UCSD-AML1 (cell line): ENCODE results near the gene MAPKAP1.
"Not testable (repeated sequence)": the region's sequence is repeated elsewhere in the genome, so short reads cannot be mapped to it uniquely, and the experiment has no call there.

Experiments
- DNase-seq: peaks from one replicate; lab custom pipeline; 2025; ENCODE audit not compliant: unreplicated experiment; lab: John Stamatoyannopoulos, UW

Gene MAPKAP1

GRCh38 chr9:125609744-125610143, 97.3 kb downstream of the MAPKAP1 start:
- no peak for DNase-seq

- no peak for DNase-seq
Observed at GRCh38 chr9:125608489-125609224, 98.4 kb downstream of the MAPKAP1 start.

DNA sequence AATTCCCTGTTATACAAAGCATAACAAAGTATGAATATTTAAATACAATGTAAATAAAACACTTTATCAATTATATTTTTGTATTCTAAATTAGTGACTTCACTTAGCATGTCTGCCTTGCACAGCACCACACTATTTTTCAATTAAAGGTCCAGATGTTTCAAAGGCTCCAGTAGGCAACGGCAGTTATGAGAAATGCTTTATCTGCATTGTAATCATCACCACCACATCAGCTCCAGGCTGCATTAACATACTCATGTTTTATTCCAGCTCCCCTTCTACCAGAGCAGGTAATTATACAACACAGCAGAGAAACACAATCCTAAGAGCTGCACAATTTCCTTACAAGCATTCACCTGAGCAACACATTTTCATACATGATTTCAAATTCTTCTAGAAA, 102.8 kb downstream of the MAPKAP1 start:
- no peak for DNase-seq

- DNase-seq = no peak
Observed at GRCh38 chr9:125603478-125604021, 103.5 kb downstream of the MAPKAP1 start.

GRCh38 chr9:125601961-125602360, 105.0 kb downstream of the MAPKAP1 start:
- DNase-seq = no peak

DNA sequence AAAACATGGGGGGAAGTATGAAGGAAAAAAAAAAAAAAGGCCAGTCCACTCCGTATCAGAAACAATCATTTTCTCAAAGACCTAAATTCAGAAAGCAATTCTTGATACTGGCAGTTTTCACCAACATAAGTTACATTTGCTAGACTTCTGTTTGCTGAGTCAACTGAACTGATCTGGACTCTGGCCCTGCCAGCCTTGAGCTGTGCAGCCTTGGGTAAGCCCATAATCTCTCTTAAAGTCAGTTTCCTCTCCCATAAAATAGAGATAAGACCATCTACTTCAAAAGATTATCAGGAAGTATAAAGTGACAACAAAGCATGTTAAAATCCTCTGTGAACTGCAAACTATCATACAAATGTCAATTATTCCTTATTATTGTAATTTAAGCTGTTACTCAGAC, 106.8 kb downstream of the MAPKAP1 start:
- no peak for DNase-seq

- DNase-seq = no peak
Observed at GRCh38 chr9:125594223-125594610, 112.8 kb downstream of the MAPKAP1 start.

DNA sequence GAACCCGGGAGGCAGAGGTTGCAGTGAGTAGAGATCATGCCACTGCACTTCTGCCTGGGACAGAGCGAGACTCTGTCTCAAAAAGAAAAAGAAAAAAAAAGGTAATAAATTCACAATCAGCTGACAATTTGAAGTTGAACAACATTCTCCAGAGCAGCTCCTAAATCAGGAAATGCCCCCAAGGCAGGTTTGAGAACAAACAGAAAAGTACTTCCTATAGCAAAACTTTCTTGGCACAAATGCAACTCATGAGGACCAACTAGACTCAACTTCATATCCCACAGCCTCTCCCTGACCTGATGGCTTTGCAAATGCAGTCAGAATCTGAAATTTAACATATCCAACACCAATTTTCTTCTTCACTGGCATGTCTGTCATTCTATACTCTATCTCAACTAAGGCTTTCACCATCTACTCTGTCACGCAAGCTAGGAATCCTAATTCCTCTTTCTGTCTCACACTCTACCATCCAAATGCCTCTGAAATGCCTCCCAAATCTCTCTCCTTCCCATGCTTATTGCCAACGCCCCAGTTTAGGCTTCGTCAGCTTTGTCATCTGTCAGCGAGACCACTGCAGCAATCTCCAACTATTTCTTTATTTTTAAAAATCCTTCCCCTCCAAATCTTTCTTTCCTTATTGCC, 113.3 kb downstream of the MAPKAP1 start:
- DNase-seq = no peak

DNA sequence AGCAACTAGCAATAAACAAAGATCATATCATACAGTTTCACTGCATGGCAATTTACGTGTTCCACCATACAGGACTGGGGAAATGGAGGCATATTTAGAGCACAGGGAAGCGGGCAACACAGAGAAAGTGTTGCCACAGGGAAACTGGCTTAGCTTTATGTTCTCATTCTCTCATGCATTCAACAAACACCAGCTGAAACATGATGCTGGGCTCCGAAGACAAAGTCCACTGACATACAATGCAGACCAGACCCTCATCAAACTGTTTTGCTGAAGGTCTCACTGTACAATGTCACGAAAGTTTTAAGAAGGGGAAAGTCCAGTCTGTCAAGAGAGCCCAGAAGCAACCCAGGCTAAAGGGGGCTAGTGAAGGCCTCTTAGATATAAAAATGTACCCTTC, 115.1 kb downstream of the MAPKAP1 start:
- no peak for DNase-seq

GRCh38 chr9:125591245-125591644, 115.8 kb downstream of the MAPKAP1 start:
- DNase-seq = no peak

GRCh38 chr9:125589287-125589686, 117.7 kb downstream of the MAPKAP1 start:
- no peak for DNase-seq

DNA sequence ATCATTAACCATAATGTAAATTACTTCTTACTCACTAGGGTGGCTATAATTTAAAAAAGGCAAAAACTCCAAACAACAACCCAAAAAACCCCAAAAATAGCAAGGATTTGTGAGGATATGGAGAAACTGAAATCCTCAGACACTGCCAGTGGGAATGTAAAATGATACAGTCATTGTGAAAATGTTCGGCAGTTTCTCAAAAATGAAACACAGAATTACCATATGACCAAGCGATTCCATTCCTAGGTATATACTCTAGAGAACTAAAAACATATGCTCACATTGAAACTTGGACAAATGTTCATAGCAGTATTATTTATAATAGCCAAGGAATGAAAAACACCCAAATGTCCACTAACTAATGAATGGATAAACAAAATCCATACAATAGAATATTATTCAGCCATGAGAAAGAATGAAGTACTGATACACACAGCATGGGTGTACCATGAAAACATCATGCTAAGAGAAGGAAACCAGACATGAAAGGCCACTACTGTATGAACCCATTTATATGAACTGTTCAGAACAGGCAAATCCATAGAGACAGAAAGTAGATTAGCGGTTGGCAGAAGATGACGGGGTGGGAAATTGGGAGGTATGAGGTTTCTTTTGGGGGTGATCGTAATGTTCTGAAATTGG, 119.1 kb downstream of the MAPKAP1 start:
- no peak for DNase-seq

DNA sequence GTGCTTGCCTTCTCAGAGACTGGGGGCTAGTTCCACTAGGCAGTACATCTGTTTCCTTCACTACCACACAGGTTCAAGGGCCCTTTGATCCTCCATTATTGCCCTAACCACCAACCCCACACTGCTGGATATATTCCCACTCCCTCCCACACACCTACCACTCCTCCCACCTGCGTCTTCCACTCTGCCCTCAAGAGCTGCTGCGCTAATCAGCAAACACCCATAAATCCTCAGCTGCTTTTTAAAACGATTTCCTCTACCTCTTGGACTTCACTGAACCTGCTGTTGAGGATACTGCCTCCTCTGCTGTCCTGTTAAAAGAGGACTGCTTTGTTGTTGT, 120.9 kb downstream of the MAPKAP1 start:
- no peak for DNase-seq

DNA sequence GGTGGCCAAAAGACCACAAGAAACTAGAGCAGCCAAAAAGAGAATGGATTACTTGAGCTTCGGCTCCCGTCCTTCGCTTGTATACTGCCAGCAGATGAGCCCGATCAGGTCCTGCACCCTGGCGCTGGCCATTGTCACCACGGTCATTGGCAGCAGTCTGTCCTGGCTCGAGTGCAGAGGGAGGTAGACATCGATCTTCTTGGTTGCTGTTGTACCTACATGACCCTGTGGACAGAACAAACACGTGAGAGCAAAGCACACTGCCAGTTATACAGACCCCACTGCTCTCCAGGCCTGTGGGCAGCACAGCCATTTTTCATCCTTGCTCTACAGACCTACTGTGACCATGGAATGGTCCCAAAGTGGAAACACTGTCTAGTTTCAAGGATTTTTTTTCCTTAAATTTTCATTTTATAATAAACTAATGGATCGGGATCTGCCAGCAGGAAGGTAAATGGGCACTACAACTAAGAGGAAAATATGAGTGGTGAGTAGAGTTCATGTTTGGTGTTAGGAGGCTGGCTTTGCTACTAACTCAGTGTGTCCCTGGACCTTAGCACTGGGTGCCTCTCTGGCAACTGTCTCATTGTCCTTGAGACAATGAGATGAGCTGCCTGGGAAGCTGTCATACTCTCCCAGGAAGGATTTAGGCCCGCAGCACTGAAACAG, 121.4 kb downstream of the MAPKAP1 start:
- DNase-seq = no peak

- DNase-seq = no peak
Observed at GRCh38 chr9:125580701-125581286, 126.2 kb downstream of the MAPKAP1 start.

DNA sequence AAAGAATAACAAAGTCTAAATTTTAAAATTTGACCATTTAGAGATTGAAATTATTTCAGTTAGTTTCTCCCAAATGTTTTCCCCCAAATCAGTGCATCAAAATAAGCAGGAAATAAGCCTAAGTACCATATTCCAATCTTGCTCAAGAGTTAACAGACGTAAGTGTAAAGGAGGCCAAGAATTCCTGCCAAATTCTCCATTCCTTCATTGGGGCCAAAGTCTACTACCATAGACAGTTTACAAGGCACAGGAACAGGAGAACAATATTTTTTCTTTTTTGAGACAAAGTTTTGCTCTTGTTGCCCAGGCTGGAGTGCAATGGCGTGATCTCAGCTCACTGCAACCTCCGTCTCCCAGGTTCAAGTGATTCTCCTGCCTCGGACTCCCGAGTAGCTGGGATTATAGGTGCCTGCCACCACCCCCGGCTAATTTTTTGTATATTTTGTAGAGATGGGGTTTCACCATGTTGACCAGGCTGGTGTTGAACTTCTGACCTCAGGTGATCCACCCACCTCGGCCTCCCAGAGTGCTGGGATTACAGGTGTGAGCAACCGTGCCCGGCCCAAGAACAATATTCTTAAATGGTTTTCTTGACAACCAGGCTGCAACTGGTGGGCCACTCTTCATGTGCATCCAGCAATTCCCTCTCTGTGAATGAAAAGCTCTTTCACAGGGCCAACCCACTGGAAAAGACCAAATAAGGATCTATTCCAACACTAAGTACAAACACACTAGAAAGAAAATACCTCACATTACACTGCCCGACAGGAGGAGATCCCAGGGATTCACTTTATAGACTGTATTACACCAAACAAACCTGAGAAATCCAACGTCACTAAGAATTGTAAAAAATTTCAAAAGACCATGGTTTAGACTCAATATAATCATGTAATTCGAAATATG, 127.7 kb downstream of the MAPKAP1 start:
- no peak for DNase-seq

DNA sequence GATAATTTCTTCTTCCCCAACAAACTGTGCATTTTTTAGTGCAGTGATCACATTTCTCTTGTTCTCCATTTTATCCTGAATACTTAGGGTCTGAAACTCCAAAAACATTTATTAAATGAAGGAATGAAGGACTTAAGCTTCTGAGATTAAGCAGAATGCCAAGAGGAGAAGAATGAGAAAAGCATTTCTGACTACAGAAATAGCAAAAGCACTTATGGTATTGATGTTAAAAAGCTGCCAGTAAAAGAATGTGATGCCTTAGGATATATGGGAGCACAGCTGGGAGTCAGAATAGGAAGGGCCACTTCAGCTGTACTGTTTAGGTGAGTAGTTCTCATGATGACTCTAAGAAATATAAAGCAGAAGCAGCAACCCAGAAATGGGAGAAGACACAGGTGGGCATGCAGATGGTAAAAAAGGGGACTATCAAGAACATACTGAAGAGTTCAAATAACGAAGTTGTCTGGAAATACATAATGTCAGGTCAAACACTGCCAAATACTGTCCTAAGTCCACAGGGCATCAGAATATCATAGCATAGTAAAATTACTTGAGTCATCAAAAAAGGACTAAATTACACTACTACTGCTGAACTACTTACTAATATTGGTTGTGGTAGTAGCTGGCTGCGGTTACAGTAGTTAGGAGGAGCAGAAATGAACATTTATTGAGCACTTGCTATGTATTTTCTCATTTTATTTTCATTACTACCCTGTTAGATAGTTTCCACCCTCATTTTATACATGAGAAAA, 132.7 kb downstream of the MAPKAP1 start:
- no peak for DNase-seq

DNA sequence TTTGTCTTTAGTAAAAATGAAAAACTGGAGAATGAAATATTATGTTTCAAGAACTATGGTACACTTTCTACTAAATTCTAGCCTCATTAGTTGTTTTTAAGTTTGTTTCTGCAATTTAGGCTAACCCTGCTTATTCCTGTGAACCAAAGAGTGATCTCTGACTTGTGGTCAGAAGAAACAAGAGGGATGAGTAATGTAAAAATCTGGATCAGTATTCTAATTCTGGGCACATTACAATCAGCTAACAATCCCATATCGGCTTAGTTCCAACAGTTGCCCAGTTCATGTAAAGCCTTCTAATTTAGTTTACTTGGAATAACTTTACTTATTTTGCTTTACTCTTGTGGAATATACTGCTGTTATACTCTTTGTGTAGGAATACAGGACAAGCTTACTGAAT, 134.5 kb downstream of the MAPKAP1 start:
- DNase-seq = not testable (repeated sequence)

GRCh38 chr9:125571824-125572223, 135.2 kb downstream of the MAPKAP1 start:
- not testable (repeated sequence) for DNase-seq
